ENCODE results near the gene TIMM13.

GRCh38 chr19:2399582-2399981 lies 27.8 kb downstream of the TIMM13 start:
- TF ChIP-seq CTCF (IDR thresholded peaks at IDR 0.05; ENCODE audit: borderline replicate concordance, extremely low read depth, low read length, poor library complexity, severe bottlenecking) (no peak), EZH2 (IDR thresholded peaks at IDR 0.05; ENCODE audit: borderline replicate concordance, low read depth, low read length, severe bottlenecking) (no peak)
